ENCODE measurements around the gene LRRC8C. TPM values are rescaled to one million over a fixed set of nuclear protein-coding genes. Genes with fewer than 3 reads are reported as not detected.
"Not testable (repeated sequence)": the region's sequence is repeated elsewhere in the genome, so short reads cannot be mapped to it uniquely, and the experiment has no call there.

The LRRC8C gene
- total RNA-seq, 1 donor from 2014 or later: 6.3 TPM

DNA sequence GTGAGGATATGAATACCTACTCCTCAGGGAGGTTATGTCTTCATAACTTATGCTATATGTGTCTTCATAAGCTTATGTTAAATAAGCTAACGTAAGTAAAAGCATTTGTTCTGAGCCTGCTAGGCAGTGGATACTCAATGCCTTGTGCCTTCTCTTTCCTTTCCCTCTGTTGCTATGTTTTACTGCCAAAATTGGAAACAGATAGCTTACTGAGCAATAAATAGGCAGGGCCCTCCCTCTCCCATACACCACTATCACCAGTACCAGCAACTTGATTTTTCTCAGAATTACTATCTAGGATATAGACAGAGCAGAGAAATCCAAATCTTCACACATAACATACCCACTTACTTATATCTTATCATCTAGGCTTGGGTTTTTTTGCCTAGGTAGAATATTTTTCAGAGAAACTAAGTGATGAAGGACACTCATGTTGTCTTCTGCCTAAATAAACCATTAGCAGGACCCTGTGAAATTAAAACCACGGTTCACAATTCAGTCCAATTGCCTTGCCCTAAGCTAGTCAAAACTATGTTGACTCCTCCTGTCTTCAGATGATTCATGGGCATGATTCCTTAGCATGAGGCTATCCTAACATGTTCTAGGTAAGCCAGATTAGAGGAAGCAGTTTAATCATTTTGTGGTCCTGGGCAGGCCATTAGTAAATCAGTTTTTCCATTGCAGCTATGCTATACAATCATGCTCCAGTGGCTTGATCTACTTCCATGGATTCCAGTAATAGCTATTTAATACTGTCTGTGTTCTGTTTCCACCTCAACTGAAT, 15.9 kb upstream of the LRRC8C start:
- no peak overlapping the region for H3K9ac ChIP-seq (ENCODE audit: low read depth in 1 of 3, low read length in 3 of 3)
- H3K4me3 ChIP-seq (ENCODE audit: low read length in 3 of 3): no peak overlapping the region
- peak overlapping the region; percentile 31 for H3K27ac ChIP-seq (ENCODE audit: low read depth, low read length)
- H3K4me1 ChIP-seq (ENCODE audit: control insufficient read depth in 3 of 3, insufficient read depth in 3 of 3, low read length in 3 of 3): peaks cover 0 to 5% (median 3%) of the 10 kb centered on the region in 3 donors
- no peaks in the 10 kb centered on the region for H3K36me3 ChIP-seq (ENCODE audit: control insufficient read depth in 3 of 3, insufficient read depth in 3 of 3, low read length in 3 of 3)
- H3K9me3 ChIP-seq (ENCODE audit: control insufficient read depth in 3 of 3, low read length in 3 of 3): no peaks in the 10 kb centered on the region
- H3K27me3 ChIP-seq (ENCODE audit: control insufficient read depth in 3 of 3, insufficient read depth in 3 of 3, low read length in 3 of 3): no peaks in the 10 kb centered on the region

- Histone ChIP-seq H3K9ac (ENCODE audit: low read depth in 1 of 3, low read length in 3 of 3) (no peak overlapping the region), H3K4me1 (ENCODE audit: control insufficient read depth in 3 of 3, insufficient read depth in 3 of 3, low read length in 3 of 3) (peaks cover 0 to 5% (median 3%) of the 10 kb centered on the region in 3 donors), H3K4me3 (ENCODE audit: low read length in 3 of 3) (no peak overlapping the region), H3K27ac (ENCODE audit: low read depth, low read length) (no peak overlapping the region), H3K9me3 (ENCODE audit: control insufficient read depth in 3 of 3, low read length in 3 of 3) (no peaks in the 10 kb centered on the region), H3K27me3 (ENCODE audit: control insufficient read depth in 3 of 3, insufficient read depth in 3 of 3, low read length in 3 of 3) (no peaks in the 10 kb centered on the region), H3K36me3 (ENCODE audit: control insufficient read depth in 3 of 3, insufficient read depth in 3 of 3, low read length in 3 of 3) (no peaks in the 10 kb centered on the region)
Observed at GRCh38 chr1:89620664-89621063, 12.3 kb upstream of the LRRC8C start.

GRCh38 chr1:89622895-89623294, 10.0 kb upstream of the LRRC8C start:
- Histone ChIP-seq H3K4me1 (ENCODE audit: control insufficient read depth in 3 of 3, insufficient read depth in 3 of 3, low read length in 3 of 3) (no peaks in the 10 kb centered on the region), H3K27me3 (ENCODE audit: control insufficient read depth in 3 of 3, insufficient read depth in 3 of 3, low read length in 3 of 3) (no peaks in the 10 kb centered on the region)

GRCh38 chr1:89624314-89624713, 8.6 kb upstream of the LRRC8C start:
- no peaks in the 10 kb centered on the region for H3K9me3 ChIP-seq (ENCODE audit: control insufficient read depth in 3 of 3, low read length in 3 of 3)
- no peaks in the 10 kb centered on the region for H3K36me3 ChIP-seq (ENCODE audit: control insufficient read depth in 3 of 3, insufficient read depth in 3 of 3, low read length in 3 of 3)
- no peak overlapping the region for H3K4me3 ChIP-seq (ENCODE audit: low read length in 3 of 3)
- no peak overlapping the region for H3K27ac ChIP-seq (ENCODE audit: low read depth, low read length)
- H3K27me3 ChIP-seq (ENCODE audit: control insufficient read depth in 3 of 3, insufficient read depth in 3 of 3, low read length in 3 of 3): no peaks in the 10 kb centered on the region
- H3K4me1 ChIP-seq (ENCODE audit: control insufficient read depth in 3 of 3, insufficient read depth in 3 of 3, low read length in 3 of 3): no peaks in the 10 kb centered on the region
- H3K9ac ChIP-seq (ENCODE audit: low read depth in 1 of 3, low read length in 3 of 3): no peak overlapping the region

More at GRCh38 chr1:89622895-89623294, 10.0 kb upstream of the LRRC8C start:
- Histone ChIP-seq H3K9me3 (ENCODE audit: control insufficient read depth in 3 of 3, low read length in 3 of 3) (no peaks in the 10 kb centered on the region), H3K9ac (ENCODE audit: low read depth in 1 of 3, low read length in 3 of 3) (no peak overlapping the region), H3K27ac (ENCODE audit: low read depth, low read length) (no peak overlapping the region), H3K4me3 (ENCODE audit: low read length in 3 of 3) (no peak overlapping the region), H3K36me3 (ENCODE audit: control insufficient read depth in 3 of 3, insufficient read depth in 3 of 3, low read length in 3 of 3) (no peaks in the 10 kb centered on the region)

DNA sequence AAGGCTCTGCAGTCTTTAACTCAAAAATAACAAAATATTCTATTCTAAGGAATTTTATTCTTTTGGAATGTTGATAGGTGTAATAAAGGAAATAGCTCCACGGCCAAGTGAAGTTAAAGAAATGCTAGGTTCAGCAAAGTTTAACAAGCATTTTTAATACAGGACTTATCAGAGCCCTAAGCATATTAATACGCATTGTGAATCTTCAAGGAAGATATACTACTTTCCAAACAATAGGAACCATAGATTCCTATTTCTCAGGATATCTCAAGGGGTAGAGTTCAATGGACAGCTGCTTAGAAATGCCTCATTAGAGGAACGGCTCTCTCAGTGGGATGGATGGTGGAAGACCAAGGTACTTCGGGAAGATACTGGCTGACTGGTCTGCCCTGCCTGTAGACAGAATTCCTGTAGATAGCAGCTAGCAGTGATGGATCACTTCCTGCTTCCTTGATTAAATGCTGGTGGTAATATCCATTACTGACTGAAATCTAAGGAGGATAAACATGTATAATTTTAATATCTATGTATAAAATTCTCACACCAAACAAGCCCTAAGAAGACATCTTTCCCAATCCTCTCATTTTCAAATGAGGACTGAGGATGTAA, 8.1 kb upstream of the LRRC8C start:
- Histone ChIP-seq H3K27me3 (ENCODE audit: control insufficient read depth in 3 of 3, insufficient read depth in 3 of 3, low read length in 3 of 3) (no peaks in the 10 kb centered on the region), H3K36me3 (ENCODE audit: control insufficient read depth in 3 of 3, insufficient read depth in 3 of 3, low read length in 3 of 3) (no peaks in the 10 kb centered on the region), H3K4me1 (ENCODE audit: control insufficient read depth in 3 of 3, insufficient read depth in 3 of 3, low read length in 3 of 3) (no peaks in the 10 kb centered on the region), H3K4me3 (ENCODE audit: low read length in 3 of 3) (no peak overlapping the region), H3K27ac (ENCODE audit: low read depth, low read length) (no peak overlapping the region), H3K9ac (ENCODE audit: low read depth in 1 of 3, low read length in 3 of 3) (no peak overlapping the region), H3K9me3 (ENCODE audit: control insufficient read depth in 3 of 3, low read length in 3 of 3) (no peaks in the 10 kb centered on the region)

DNA sequence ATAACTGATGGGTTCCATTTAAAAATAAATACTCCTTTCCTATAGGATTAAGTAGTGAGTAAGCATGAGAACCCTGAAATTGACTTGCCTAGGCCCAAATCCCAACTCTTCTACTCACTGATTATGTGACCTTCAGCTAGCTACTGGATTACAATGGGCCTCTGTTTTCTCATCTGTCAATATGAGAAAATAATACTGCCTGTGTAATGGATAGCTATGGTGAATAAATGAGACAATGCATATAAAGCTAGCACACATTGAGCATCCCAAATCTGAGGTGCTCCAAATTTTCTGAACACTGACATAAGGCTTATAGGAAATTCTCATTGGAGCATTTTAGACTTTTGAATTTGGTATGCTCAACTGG, 5.3 kb upstream of the LRRC8C start:
- no peaks in the 10 kb centered on the region for H3K9me3 ChIP-seq (ENCODE audit: control insufficient read depth in 3 of 3, low read length in 3 of 3)
- no peaks in the 10 kb centered on the region for H3K27me3 ChIP-seq (ENCODE audit: control insufficient read depth in 3 of 3, insufficient read depth in 3 of 3, low read length in 3 of 3)
- H3K9ac ChIP-seq (ENCODE audit: low read depth in 1 of 3, low read length in 3 of 3): no peak overlapping the region
- H3K4me3 ChIP-seq (ENCODE audit: low read length in 3 of 3): no peak overlapping the region
- H3K4me1 ChIP-seq (ENCODE audit: control insufficient read depth in 3 of 3, insufficient read depth in 3 of 3, low read length in 3 of 3): peaks cover 2 to 8% (median 6%) of the 10 kb centered on the region in 3 donors
- H3K36me3 ChIP-seq (ENCODE audit: control insufficient read depth in 3 of 3, insufficient read depth in 3 of 3, low read length in 3 of 3): no peaks in the 10 kb centered on the region
- no peak overlapping the region for H3K27ac ChIP-seq (ENCODE audit: low read depth, low read length)

DNA sequence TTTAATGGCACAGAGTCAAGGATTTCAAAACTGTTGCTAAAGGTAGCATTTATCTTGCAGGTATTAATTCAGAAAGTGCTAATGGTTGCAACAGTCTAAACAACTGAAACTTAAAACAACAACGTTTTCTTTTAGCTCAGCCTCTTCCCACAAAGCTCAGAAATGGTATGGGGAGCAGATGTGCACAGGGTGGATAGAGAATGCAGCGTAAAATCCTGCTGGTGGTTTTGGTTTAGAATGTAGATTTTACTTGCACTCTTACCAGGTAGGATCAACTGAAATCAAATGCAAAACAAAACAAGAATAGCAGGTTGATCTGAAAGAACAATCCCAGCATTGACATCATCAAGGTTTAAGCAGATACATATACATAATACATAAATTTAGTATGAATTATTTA, 3.8 kb upstream of the LRRC8C start:
- Histone ChIP-seq H3K9me3 (ENCODE audit: control insufficient read depth in 3 of 3, low read length in 3 of 3) (no peaks in the 10 kb centered on the region), H3K27me3 (ENCODE audit: control insufficient read depth in 3 of 3, insufficient read depth in 3 of 3, low read length in 3 of 3) (peaks cover 0 to 2% (median 0%) of the 10 kb centered on the region in 3 donors), H3K27ac (ENCODE audit: low read depth, low read length) (no peak overlapping the region), H3K4me3 (ENCODE audit: low read length in 3 of 3) (no peak overlapping the region), H3K9ac (ENCODE audit: low read depth in 1 of 3, low read length in 3 of 3) (no peak overlapping the region), H3K36me3 (ENCODE audit: control insufficient read depth in 3 of 3, insufficient read depth in 3 of 3, low read length in 3 of 3) (no peaks in the 10 kb centered on the region), H3K4me1 (ENCODE audit: control insufficient read depth in 3 of 3, insufficient read depth in 3 of 3, low read length in 3 of 3) (peaks cover 6 to 15% (median 13%) of the 10 kb centered on the region in 3 donors)

DNA sequence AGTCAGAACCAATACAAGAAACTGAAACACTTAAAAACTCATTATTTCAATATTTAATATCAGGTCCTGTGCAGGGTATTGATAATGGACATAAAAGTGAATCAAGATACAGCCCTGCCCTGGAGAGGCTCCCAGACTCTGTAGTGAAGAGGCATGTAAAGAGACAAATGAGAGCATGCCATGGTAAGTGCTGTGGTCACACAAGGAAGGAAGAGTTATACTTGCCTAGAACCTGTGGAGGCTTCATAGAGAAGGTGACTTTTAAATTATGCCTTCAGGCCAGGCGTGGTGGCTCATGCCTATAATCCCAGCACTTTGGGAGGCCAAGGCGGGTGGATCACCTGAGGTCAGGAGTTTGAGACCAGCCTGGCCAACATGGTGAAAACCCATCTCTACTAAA, 3.3 kb upstream of the LRRC8C start:
- H3K4me1 ChIP-seq (ENCODE audit: control insufficient read depth in 3 of 3, insufficient read depth in 3 of 3, low read length in 3 of 3): peaks cover 6 to 15% (median 14%) of the 10 kb centered on the region in 3 donors
- H3K27me3 ChIP-seq (ENCODE audit: control insufficient read depth in 3 of 3, insufficient read depth in 3 of 3, low read length in 3 of 3); H3K27ac ChIP-seq (ENCODE audit: low read depth, low read length); H3K36me3 ChIP-seq (ENCODE audit: control insufficient read depth in 3 of 3, insufficient read depth in 3 of 3, low read length in 3 of 3); H3K9ac ChIP-seq (ENCODE audit: low read depth in 1 of 3, low read length in 3 of 3); H3K4me3 ChIP-seq (ENCODE audit: low read length in 3 of 3); H3K9me3 ChIP-seq (ENCODE audit: control insufficient read depth in 3 of 3, low read length in 3 of 3): not testable (repeated sequence)

DNA sequence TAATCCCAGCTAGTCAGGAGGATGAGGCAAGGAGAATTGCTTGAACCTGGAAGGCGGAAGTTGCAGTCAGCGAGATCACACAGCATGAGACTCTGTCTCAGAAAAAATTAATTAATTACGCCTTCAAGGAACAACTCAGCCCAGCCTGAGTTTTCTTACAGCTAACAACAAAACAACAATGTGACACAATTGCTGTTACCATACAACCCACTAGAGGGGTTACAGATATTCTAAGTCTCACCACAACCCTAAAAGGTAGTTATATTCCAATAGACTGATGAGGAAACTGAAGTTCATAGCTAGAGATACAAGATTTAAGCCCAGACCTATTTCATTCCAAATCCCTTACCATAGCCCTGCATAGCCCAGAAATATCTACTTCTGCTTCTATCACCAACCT, 2.9 kb upstream of the LRRC8C start:
- Histone ChIP-seq H3K9ac (ENCODE audit: low read depth in 1 of 3, low read length in 3 of 3) (no peak overlapping the region), H3K27me3 (ENCODE audit: control insufficient read depth in 3 of 3, insufficient read depth in 3 of 3, low read length in 3 of 3) (peaks cover 0 to 2% (median 0%) of the 10 kb centered on the region in 3 donors), H3K4me3 (ENCODE audit: low read length in 3 of 3) (no peak overlapping the region), H3K4me1 (ENCODE audit: control insufficient read depth in 3 of 3, insufficient read depth in 3 of 3, low read length in 3 of 3) (peaks cover 6 to 15% (median 14%) of the 10 kb centered on the region in 3 donors), H3K27ac (ENCODE audit: low read depth, low read length) (no peak overlapping the region), H3K9me3 (ENCODE audit: control insufficient read depth in 3 of 3, low read length in 3 of 3) (no peaks in the 10 kb centered on the region), H3K36me3 (ENCODE audit: control insufficient read depth in 3 of 3, insufficient read depth in 3 of 3, low read length in 3 of 3) (no peaks in the 10 kb centered on the region)

All from skeletal muscle tissue (tissue), 4 donors.